Stimulated activated naive CD4-positive, alpha-beta T cell (primary cell): ENCODE results near the gene ARF6.
A peak's percentile ranks its signal among the peaks of the same experiment; 100 is the strongest.
"Not testable (repeated sequence)": the region's sequence is repeated elsewhere in the genome, so short reads cannot be mapped to it uniquely, and the experiment has no call there.

Experiments used
- DNase-seq, 6 experiments: peaks; one replicate each; lab custom pipeline; 2025; lab: John Stamatoyannopoulos, UW

The ARF6 gene

DNA sequence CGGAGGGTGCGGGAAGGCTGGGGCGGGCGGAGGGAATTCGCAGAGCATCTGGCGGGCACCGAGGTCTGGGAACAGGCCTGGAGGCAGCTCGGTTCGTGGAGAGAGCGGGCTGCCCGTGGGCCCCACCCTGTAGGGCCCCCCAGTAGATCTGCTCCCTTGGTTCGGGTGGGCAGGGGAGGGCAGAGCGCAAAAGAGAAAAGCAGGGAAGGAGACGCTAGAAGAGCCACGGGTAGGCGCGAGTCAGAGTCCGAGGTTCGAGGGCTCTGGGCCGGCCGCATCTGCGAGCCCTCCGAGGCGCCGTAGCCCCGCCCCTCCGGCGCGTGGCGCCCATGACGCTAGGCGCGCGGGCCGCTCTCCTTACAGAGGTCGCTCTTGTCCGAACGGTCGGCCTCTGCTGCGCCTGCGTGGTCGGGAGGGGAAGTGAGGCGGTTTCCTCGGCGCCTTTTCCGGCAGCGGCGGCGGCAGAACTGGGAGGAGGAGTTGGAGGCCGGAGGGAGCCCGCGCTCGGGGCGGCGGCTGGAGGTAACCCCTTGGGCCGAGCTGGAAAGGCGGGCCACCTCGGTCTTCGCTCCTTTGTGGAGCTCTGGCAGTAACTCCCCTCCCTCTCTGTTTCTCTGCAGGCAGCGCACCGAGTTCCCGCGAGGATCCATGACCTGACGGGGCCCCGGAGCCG is at the start of gene ARF6:
ARF6 (plus strand) TSS at position 447 of the 673 bp plus-strand sequence. CDS start 655 bp downstream, outside the sequence.
- peak; percentile 83 to 91 (median 88) for DNase-seq

DNA sequence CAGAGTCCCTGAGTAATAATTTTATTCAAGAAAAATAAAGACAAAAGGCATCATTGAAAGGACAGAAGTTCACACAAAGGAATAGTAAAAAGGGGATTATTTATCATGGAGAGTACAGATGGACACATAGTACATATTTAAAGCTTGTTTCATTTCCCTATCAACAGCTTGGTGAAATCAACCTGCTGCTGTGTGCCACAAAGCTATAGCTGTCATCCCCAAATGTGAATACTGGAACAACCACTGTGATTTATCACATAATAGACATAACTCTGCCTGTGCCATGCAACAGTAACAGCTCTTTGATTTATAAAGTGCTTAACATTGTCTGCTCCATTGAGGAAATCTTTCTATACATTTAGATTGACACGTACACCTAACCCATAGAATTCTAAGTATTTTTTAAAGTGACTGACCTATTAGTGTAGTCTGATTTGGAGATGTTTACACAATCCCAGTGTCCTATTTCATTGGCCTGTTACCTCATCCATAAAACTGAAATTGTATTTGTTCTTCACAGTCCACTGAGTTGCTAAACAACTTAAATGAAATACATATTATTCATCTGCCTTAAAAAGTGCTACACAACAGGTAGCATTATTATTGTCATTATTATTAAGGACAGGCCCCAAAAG is 43.6 kb upstream of the ARF6 start:
- DNase-seq: no peak

GRCh38 chr14:49851813-49852212 is 41.1 kb upstream of the ARF6 start:
- no peak for DNase-seq

- peak; percentile 56 to 88 (median 69) for DNase-seq
These were observed 40.4 kb upstream of the ARF6 start, which contains the start of gene NEMF for GRCh38 chr14:49852301-49853157. Gene NEMF, minus strand, starts transcription at chr14:49852788. Its CDS starts 35 bp downstream, at chr14:49852753.

- DNase-seq: no peak
These were observed 39.8 kb upstream of the ARF6 start for GRCh38 chr14:49853158-49853477.

DNA sequence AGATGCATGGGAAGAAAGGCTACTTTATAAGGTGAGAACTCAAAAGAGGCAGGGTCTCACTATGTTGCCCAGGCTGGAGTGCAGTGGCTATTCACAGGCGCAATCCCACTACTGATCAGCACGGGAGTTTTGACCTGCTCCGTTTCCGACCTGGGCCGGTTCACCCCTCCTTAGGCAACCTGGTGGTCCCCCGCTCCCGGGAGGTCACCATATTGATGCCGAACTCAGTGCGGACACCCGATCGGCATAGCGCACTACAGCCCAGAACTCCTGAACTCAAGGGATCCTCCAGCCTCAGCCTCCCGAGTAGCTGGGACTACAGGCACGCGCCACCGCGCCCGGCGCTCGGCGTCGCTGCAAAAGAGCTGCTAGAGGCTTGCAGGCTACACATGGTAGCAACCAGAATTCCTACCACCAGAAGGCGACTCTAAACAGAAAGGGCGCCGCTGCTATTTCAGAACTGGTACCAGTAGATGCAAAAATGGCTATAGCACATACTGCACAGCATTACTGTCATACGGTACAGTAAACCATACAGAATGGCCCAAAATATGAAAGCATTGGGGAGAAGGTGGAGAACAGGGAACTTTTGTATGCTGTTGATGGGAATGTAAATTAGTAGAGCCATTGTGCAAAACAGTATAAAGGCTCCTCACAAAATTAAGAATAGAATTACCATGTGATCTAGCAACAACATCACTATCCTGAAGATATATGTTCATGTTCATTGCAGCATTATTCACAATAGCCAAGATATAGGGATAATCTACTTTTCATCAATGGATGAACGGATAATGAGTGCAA is 39.1 kb upstream of the ARF6 start:
- peak; percentile 58 to 76 (median 64) for DNase-seq

- DNase-seq: no peak
These were observed 35.4 kb upstream of the ARF6 start for GRCh38 chr14:49857427-49858003.

- DNase-seq: no peak
These were observed 34.5 kb upstream of the ARF6 start for GRCh38 chr14:49858383-49858782.

DNA sequence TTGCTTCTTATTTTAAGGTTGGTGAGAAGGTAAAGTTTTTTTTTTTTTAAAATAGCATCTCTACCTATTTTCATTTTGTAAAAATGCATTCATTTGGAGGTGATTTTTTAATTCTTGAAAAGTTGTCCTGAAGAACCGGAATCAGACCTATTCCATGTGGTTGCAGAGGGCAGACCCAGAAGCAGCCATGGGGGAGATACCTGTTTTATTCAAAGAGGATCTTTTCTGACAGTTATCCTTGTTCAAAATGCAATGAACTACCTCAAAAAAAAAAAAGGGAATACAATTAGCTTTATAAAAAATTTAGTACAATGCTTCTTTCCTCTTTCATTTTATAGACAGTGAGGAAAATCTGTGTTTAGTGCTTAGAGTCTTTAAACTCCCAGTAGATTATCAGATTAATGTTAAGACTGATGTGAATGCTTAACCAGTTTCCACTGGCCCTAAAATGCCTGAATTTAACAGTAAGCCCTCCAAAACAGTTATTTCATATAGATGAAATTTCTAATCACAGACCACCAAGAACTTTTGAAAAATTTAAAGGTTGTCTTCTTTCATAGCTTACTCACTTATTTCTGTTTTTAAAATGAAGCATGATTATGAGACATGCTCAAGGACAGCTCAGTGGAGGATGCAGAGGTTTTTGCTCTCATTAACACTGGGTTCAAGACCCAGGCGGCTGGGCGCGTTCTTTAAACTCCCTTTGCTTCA is 31.7 kb upstream of the ARF6 start:
- no peak for DNase-seq

- peak in 5 of 6 experiments; percentile 34 to 94 (median 77) for DNase-seq
These were observed 31.2 kb upstream of the ARF6 start for GRCh38 chr14:49861699-49862088.

- DNase-seq: peak; percentile 78 to 96 (median 82)
These were observed 30.7 kb upstream of the ARF6 start for GRCh38 chr14:49862089-49862673.

DNA sequence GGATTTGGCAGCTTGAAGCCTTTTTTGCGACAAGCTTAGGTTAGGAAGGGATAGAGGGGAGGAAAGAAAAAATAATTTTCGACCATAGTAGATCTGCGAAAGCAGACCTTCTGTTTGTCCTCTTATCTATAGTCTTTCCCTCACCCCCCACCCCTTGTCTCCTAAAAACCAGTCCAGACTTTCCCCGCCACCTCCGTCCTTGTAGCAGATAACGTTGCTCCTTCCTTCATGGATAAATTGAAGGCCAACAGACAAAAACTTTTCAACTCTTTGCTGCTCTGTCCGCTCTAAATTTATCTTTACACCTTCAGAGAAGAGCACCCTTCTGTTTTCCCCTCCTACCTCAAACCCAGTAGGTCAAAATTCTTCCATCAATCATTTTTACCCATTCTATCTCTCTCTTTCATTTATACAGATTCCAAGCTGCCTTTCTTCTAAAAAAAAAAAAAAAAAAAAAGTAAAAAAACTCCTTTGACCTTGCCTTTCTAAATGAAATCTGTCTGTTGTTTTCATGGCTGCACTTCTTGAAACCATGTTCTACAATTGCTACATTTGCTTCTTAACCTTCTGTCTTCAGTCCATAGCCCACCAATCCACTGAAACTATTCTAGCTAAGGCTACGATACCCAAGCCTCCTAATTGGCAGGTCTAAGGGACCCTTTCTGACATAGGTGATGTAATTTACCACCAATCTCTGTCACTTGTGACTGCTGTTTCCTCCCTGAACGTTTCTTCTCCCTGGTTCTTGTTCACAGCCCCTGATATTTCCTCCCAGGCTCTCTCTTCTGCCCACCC is 29.2 kb upstream of the ARF6 start:
- peak in 3 of 6 experiments; percentile 27 to 47 (median 35) for DNase-seq

DNA sequence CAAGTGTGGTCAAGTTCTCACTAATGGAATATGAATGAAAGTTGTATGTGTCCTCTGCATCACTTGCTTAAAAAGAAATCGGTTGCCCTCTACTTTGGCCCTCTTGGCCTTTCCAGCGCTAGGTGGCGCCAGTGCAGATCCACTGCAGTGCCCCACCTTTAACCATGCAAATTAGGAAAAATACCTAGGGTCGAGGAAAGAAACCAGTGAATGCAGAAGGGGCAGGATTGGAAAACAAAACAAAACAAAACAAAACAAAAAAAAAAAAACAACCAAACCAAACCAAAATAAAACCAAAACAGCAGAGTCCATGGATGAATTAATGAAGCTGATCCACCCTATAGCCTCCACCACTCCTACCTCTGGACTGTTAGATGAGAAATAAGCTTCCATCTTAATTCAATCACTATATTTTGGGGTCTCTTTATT is 27.4 kb upstream of the ARF6 start:
- peak; percentile 27 to 73 (median 58) for DNase-seq

GRCh38 chr14:49867831-49868719 is 24.8 kb upstream of the ARF6 start:
- peak; percentile 96 to 97 (median 96) for DNase-seq

DNA sequence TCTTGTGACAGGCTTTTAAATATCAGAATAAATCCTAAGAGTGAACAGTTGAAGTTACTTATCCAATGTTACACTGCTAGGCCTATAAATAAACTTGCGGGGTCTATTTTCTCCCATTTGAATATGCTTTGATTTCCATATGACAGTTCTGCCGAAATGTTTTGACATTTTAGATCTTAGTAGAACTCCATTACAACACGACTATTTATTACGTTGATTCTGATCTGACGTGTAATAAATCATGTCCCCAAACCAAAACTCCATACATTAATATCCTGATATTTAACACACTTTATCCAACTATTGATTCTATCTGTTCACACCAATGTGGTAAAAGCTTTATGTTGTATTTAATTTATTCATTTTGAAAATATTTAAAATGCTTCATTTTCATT is 24.2 kb upstream of the ARF6 start:
- no peak for DNase-seq

GRCh38 chr14:49870908-49871307 is 22.0 kb upstream of the ARF6 start:
- DNase-seq: no peak

DNA sequence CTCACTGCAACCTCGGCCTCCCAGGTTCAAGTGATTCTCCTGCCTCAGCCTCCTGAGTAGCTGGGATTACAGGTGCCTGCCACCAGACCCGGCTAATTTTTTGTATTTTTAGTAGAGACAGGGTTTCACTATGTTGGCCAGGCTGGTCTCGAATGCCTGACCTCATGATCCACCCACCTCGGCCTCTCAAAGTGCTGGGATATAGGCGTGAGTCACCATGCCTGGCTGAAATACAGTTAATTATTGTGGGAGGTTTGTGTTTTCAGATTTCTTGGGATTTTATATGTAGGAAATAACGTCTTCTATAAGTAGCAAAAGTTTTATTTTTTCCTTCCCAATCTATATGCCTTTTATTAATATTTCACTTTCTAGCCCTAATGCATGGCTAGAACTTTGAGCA is 19.3 kb upstream of the ARF6 start:
- not testable (repeated sequence) for DNase-seq

DNA sequence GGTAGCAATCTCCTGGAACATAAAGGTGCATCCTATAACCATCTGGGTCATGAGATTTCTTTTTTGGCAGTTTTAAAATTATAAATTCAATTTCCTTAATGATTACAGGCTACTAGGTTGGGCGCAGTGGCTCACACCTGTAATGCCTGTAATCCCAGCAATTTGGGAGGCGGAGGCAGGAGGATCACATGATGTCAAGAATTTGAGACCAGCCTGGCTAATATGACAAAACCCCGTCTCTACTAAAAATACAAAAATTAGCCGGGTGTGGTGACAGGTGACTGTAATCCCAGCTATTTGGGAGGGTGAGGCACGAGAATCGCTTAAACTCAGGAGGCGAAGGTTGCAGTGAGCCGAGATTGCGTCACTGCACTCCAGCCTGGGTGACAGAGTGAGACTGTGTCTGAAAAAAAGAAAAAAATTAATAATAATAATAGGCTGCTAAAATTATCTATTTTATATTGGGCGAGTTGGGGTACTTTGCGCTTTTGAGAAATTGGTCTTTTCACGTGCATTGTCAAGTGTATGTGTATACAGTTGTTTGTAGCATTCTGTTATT is 17.2 kb upstream of the ARF6 start:
- no peak for DNase-seq
